K562 (cell line): Measurements from ENCODE around the gene BBC3. TPM values are rescaled to one million over a fixed set of nuclear protein-coding genes. Genes with fewer than 3 reads are reported as not detected.

Source experiments
- BDP1 ChIP-seq: IDR thresholded peaks from 3 replicates; pipeline ENCODE4 v1.6.1; 2011; ENCODE audit not compliant: insufficient read length, insufficient read depth
- BRD4 ChIP-seq: fragments of 200-600 bp; sonication (generic); IDR thresholded peaks from 2 replicates; pipeline ENCODE4 v1.6.1; 2017; ENCODE audit warnings: inconsistent platforms
- CBX5 ChIP-seq: IDR thresholded peaks from 2 replicates; pipeline ENCODE4 v1.6.1; 2014; ENCODE audit warnings: low read depth, borderline replicate concordance
- COPS2 ChIP-seq: fragments of 450-650 bp; conservative IDR thresholded peaks from 2 replicates; pipeline ENCODE4 v1.6.1; 2016; ENCODE audit warnings: mild to moderate bottlenecking, moderate library complexity
- DIDO1 ChIP-seq: fragments of 450-650 bp; IDR thresholded peaks from 2 replicates; pipeline ENCODE4 v1.6.1; 2016; ENCODE audit warnings: low read depth, missing biosample characterization, missing genetic modification characterization
- FOXJ2 ChIP-seq: fragments of 200-800 bp; sonication (Bioruptor generic); IDR thresholded peaks from 2 replicates; pipeline ENCODE4 v1.6.1; 2016; ENCODE audit warnings: missing genetic modification characterization, missing compliant biosample characterization
- KLF16 ChIP-seq: IDR thresholded peaks from 2 replicates; pipeline ENCODE4 v1.6.1; 2016; ENCODE audit warnings: antibody characterized with exemption
- MEIS2 ChIP-seq: fragments of 450-650 bp; IDR thresholded peaks from 2 replicates; pipeline ENCODE4 v1.6.1; 2014; ENCODE audit warnings: mild to moderate bottlenecking; ENCODE audit not compliant: partially characterized antibody
- MXI1 ChIP-seq: IDR thresholded peaks from 2 replicates; pipeline ENCODE4 v1.6.1; 2011; ENCODE audit warnings: low read depth, mild to moderate bottlenecking, improper control_type of control experiment, low read length
- RBM17 ChIP-seq: fragments of 200-400 bp; formaldehyde crosslinking; IDR thresholded peaks from 2 replicates; pipeline ENCODE4 v1.6.1; 2017; ENCODE audit warnings: low read depth, mild to moderate bottlenecking, low read length, borderline replicate concordance
- SMARCB1 ChIP-seq: IDR thresholded peaks from 2 replicates; pipeline ENCODE4 v1.6.1; 2011; ENCODE audit warnings: improper control_type of control experiment, low read depth; ENCODE audit not compliant: insufficient read length
- SMARCC2 ChIP-seq: fragments of 450-650 bp; IDR thresholded peaks from 2 replicates; pipeline ENCODE4 v1.6.1; 2017; ENCODE audit warnings: antibody characterized with exemption, moderate library complexity, mild to moderate bottlenecking, low read depth
- TBL1XR1 ChIP-seq, 2 experiments: IDR thresholded peaks; 2 replicates each; pipeline ENCODE4 v1.6.1; 2012; ENCODE audit warnings: improper control_type of control experiment in 2 of 2, low read length in 2 of 2, mild to moderate bottlenecking in 1 of 2
- ZNF449 ChIP-seq: fragments of 250-450 bp; sonication (Bioruptor Pico); IDR thresholded peaks from 2 replicates; pipeline ENCODE4 v1.8.0; 2022; ENCODE audit warnings: moderate library complexity, mild to moderate bottlenecking, inconsistent platforms
- ZNF551 ChIP-seq: fragments of 250-450 bp; sonication (Bioruptor Pico); IDR thresholded peaks from 2 replicates; pipeline ENCODE4 v1.5.0; 2021; ENCODE audit warnings: mild to moderate bottlenecking, moderate library complexity
- polyA plus RNA-seq, 8 experiments: library from polyadenylated mRNA; depleted of rRNA in 4 of 8; stranded (reverse) in 5 of 8; unstranded in 3 of 8; fragments of >200 nt; fragmentation: Nextera tagmentation in 2 of 8; fragmentation: Illumina TruSeq in 1 of 8; extraction: Ambion mirVana in 2 of 8; extraction: Trizol in 1 of 8; gene quantifications; 2 replicates each; pipeline versions ENCODE4 v1.2.1 to v1.2.3, GENCODE V29; 2011 to 2014; ENCODE audit warnings: inconsistent platforms in 1 of 8, missing spikeins in 1 of 8
- total RNA-seq, 7 experiments: library from RNA; depleted of rRNA in 6 of 7; stranded (reverse); fragments of >200 nt in 6 of 7; fragmentation: Illumina TruSeq in 2 of 7; extraction: Trizol in 2 of 7; gene quantifications; 2 replicates each; pipeline versions ENCODE4 v1.2.1 to v1.2.3, GENCODE V29; 2011 to 2021; ENCODE audit warnings: low replicate concordance in 1 of 7
- TF ChIP-seq, protein P1 (sequence below): fragments of 250-450 bp; sonication (Bioruptor Pico); IDR thresholded peaks from 2 replicates; pipeline ENCODE4 v1.5.0; 2020; ENCODE audit warnings: mild to moderate bottlenecking, borderline replicate concordance
- TF ChIP-seq, protein P2 (sequence below): IDR thresholded peaks from 3 replicates; pipeline ENCODE4 v1.6.1; 2011; ENCODE audit warnings: borderline replicate concordance, mild to moderate bottlenecking; ENCODE audit not compliant: insufficient read length, insufficient read depth
- TF ChIP-seq, protein P3 (sequence below), 2 experiments: fragments of 450-650 bp; IDR thresholded peaks; 2 replicates each; pipeline ENCODE4 v1.6.1; 2016
- TF ChIP-seq, protein P4 (sequence below): sonication (generic); formaldehyde crosslinking; IDR thresholded peaks from 2 replicates; pipeline ENCODE4 v1.8.1; 2023; ENCODE audit warnings: mild to moderate bottlenecking, missing genetic modification reagents

The BBC3 gene
- total and polyA plus RNA-seq, 9 of the 15 experiments (the other 6 are each of a cell fraction or from before 2014, with no cell fraction given): 0.15 to 30.7 (median 4.8) TPM

DNA sequence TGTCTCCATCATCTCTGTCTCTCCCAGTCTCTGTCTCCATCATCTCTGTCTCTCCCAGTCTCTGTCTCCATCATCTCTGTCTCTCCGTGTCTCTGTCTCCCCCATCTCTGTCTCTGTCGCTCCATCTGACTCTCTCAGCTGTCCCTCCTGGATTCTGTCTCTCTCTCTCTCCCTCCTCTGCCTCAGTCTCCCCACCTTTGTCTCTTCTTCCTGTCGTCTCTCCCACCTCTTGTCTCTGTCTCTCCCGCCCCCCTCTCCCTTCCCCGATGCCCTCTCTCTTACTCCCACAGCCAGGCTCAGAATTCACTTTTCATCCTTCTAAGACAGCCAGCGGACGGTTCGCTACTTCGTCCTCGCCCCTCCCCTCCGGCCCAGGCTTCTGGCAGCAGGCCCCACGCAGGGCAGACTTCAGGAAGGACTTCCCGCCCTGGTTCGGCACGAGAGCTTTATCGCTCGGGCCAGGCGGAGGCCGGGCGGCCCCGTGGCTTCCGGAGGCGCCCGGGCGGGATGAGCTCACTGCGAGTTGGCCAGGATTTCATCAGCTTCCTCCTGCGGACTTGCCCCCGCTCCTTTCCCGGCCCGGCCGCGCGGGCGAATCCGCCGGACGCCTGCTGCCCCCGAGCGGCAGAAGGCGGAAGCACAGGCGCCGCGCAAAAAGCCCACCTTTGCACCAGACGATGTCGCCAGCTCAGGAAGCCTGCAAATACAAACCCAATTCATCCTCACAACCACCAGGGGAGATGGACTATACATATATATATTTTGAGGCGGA is 13.0 kb upstream of the BBC3 start (continued):
- TF ChIP-seq DIDO1 (no peak), FOXJ2 (tag) (0 out of 2 replicates have a peak, but pooled peaks have one; percentile 11), BRD4 (peak; percentile 92), BDP1 (no peak), KLF16 (peak; percentile 58; the same call in 1 of the 2 replicates), SMARCC2 (peak; percentile 82), COPS2 (no peak), MXI1 (no peak), TBL1XR1 (IDR thresholded peaks at IDR 0.05; ENCODE audit: low read length in 2 of 2) (peak; percentile 45 to 87; a peak in 3 of 4 replicates), MEIS2 (no peak), SMARCB1 (no peak), RBM17 (no peak), CBX5 (0 out of 2 replicates have a peak, but pooled peaks have one; percentile 25), ZNF551 (CRISPR knock-in tag) (no peak), ZNF449 (CRISPR knock-in tag) (no peak)
- TF ChIP-seq, protein P1, sequence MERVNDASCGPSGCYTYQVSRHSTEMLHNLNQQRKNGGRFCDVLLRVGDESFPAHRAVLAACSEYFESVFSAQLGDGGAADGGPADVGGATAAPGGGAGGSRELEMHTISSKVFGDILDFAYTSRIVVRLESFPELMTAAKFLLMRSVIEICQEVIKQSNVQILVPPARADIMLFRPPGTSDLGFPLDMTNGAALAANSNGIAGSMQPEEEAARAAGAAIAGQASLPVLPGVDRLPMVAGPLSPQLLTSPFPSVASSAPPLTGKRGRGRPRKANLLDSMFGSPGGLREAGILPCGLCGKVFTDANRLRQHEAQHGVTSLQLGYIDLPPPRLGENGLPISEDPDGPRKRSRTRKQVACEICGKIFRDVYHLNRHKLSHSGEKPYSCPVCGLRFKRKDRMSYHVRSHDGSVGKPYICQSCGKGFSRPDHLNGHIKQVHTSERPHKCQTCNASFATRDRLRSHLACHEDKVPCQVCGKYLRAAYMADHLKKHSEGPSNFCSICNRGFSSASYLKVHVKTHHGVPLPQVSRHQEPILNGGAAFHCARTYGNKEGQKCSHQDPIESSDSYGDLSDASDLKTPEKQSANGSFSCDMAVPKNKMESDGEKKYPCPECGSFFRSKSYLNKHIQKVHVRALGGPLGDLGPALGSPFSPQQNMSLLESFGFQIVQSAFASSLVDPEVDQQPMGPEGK: no peak; the same call in 1 of the 2 replicates
- TF ChIP-seq, protein P2, sequence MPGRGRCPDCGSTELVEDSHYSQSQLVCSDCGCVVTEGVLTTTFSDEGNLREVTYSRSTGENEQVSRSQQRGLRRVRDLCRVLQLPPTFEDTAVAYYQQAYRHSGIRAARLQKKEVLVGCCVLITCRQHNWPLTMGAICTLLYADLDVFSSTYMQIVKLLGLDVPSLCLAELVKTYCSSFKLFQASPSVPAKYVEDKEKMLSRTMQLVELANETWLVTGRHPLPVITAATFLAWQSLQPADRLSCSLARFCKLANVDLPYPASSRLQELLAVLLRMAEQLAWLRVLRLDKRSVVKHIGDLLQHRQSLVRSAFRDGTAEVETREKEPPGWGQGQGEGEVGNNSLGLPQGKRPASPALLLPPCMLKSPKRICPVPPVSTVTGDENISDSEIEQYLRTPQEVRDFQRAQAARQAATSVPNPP: no peak
- TF ChIP-seq, protein P3, sequence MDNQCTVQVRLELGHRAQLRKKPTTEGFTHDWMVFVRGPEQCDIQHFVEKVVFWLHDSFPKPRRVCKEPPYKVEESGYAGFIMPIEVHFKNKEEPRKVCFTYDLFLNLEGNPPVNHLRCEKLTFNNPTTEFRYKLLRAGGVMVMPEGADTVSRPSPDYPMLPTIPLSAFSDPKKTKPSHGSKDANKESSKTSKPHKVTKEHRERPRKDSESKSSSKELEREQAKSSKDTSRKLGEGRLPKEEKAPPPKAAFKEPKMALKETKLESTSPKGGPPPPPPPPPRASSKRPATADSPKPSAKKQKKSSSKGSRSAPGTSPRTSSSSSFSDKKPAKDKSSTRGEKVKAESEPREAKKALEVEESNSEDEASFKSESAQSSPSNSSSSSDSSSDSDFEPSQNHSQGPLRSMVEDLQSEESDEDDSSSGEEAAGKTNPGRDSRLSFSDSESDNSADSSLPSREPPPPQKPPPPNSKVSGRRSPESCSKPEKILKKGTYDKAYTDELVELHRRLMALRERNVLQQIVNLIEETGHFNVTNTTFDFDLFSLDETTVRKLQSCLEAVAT (IDR thresholded peaks at IDR 0.05): peak; percentile 95
- TF ChIP-seq, protein P4, sequence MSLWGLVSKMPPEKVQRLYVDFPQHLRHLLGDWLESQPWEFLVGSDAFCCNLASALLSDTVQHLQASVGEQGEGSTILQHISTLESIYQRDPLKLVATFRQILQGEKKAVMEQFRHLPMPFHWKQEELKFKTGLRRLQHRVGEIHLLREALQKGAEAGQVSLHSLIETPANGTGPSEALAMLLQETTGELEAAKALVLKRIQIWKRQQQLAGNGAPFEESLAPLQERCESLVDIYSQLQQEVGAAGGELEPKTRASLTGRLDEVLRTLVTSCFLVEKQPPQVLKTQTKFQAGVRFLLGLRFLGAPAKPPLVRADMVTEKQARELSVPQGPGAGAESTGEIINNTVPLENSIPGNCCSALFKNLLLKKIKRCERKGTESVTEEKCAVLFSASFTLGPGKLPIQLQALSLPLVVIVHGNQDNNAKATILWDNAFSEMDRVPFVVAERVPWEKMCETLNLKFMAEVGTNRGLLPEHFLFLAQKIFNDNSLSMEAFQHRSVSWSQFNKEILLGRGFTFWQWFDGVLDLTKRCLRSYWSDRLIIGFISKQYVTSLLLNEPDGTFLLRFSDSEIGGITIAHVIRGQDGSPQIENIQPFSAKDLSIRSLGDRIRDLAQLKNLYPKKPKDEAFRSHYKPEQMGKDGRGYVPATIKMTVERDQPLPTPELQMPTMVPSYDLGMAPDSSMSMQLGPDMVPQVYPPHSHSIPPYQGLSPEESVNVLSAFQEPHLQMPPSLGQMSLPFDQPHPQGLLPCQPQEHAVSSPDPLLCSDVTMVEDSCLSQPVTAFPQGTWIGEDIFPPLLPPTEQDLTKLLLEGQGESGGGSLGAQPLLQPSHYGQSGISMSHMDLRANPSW (CRISPR knock-in tag): no peak
